GM12878 (cell line): ENCODE measurements around the gene MYH9. TPM values are rescaled to one million over a fixed set of nuclear protein-coding genes. Genes with fewer than 3 reads are reported as not detected.

Experiments
- ATAC-seq: fragments of 200-7000 bp; cut with Tn5 transposase; 3 replicates; pipeline ENCODE4 v1.9.1; 2020; ENCODE audit warnings: mild to moderate bottlenecking, moderate library complexity
- BruUV-seq: library from RNA; stranded (reverse); fragments of 400-500 nt; replicated peaks from 2 replicates; lab custom pipeline; 2021; lab: Mats Ljungman, UMichigan
- CTCF ChIA-PET: fragments of 300-600 bp; sonication (Branson Sonifier 250); formaldehyde crosslinking; extraction: SDS; loops from one replicate; lab custom pipeline; 2021; ENCODE audit warnings: inconsistent platforms; lab: Yijun Ruan, JAX
- POLR2A ChIA-PET: fragments of 350-600 bp; formaldehyde crosslinking; extraction: SDS; loops from one replicate; lab custom pipeline; 2021; ENCODE audit warnings: inconsistent platforms; lab: Charles Lee
- RAD21 ChIA-PET: fragments of 300-600 bp; sonication (Branson Sonifier 250); formaldehyde crosslinking; loops from one replicate; lab custom pipeline; 2023; ENCODE audit warnings: antibody characterized with exemption; ENCODE audit not compliant: unreplicated experiment; lab: Charles Lee
- SMC1A ChIA-PET: fragments of 300-600 bp; sonication (Branson Sonifier 250); formaldehyde crosslinking; loops from one replicate; lab custom pipeline; 2023; ENCODE audit not compliant: unreplicated experiment, uncharacterized antibody; lab: Charles Lee
- DNase-seq: peaks from one replicate; pipeline ENCODE4 v3.0.0-alpha.2; 2011; ENCODE audit warnings: low read depth, low spot score
- FAIRE-seq: peaks from 3 replicates; lab custom pipeline; 2011; peaks lifted over from hg19 to GRCh38; lab: Jason Lieb, UNC
- H2AFZ ChIP-seq: 2 replicates; pipeline ENCODE4 v1.6.0; 2011; ENCODE audit warnings: low read depth, low read length, control low read depth; ENCODE audit not compliant: control insufficient read depth
- H3K27ac ChIP-seq: 2 replicates; pipeline ENCODE4 v1.5.1; 2011; ENCODE audit warnings: control low read depth; ENCODE audit not compliant: control insufficient read depth, insufficient read depth
- H3K27me3 ChIP-seq, 2 experiments: replicated peaks in 1 of 2; 2 replicates each; pipeline versions ENCODE4 v1.6.0 to v1.6.1; 2011; ENCODE audit warnings: low read length in 1 of 2; ENCODE audit not compliant: control insufficient read depth in 2 of 2, insufficient read depth in 2 of 2
- H3K36me3 ChIP-seq, 2 experiments: 2 replicates each; pipeline ENCODE4 v1.5.1; 2011; ENCODE audit warnings: low read length in 1 of 2; ENCODE audit not compliant: control insufficient read depth in 2 of 2, insufficient read depth in 2 of 2
- H3K4me1 ChIP-seq: 2 replicates; pipeline ENCODE4 v1.6.1; 2011; ENCODE audit warnings: mild to moderate bottlenecking, low read length, moderate library complexity, mixed read lengths; ENCODE audit not compliant: control insufficient read depth, insufficient read depth
- H3K4me2 ChIP-seq: 2 replicates; pipeline ENCODE4 v1.6.0; 2011; ENCODE audit warnings: control low read depth; ENCODE audit not compliant: control insufficient read depth, insufficient read depth
- H3K4me3 ChIP-seq: fragments of 200-600 bp; sonication (generic); 2 replicates; pipeline ENCODE4 v1.5.1; 2016
- H3K79me2 ChIP-seq: 2 replicates; pipeline ENCODE4 v1.6.0; 2011; ENCODE audit warnings: low read length; ENCODE audit not compliant: control insufficient read depth, insufficient read depth
- H3K9ac ChIP-seq: 2 replicates; pipeline ENCODE4 v1.8.0; 2011; ENCODE audit warnings: low read length, control low read depth, mixed read lengths; ENCODE audit not compliant: control insufficient read depth, insufficient read depth
- H3K9me3 ChIP-seq: replicated peaks from 3 replicates; pipeline ENCODE4 v1.5.1; 2011; ENCODE audit warnings: mild to moderate bottlenecking, low read length; ENCODE audit not compliant: control insufficient read depth, insufficient read depth
- H4K20me1 ChIP-seq: 2 replicates; pipeline ENCODE4 v1.6.0; 2011; ENCODE audit not compliant: control insufficient read depth, insufficient read depth
- EED ChIP-seq: sonication (generic); IDR thresholded peaks from 2 replicates; pipeline ENCODE4 v1.6.1; 2016; ENCODE audit warnings: antibody characterized with exemption, low read depth
- HSF1 ChIP-seq: fragments of 150-350 bp; IDR thresholded peaks from 2 replicates; pipeline ENCODE4 v1.6.1; 2014; ENCODE audit warnings: mild to moderate bottlenecking, low read depth, low read length
- POLR2A ChIP-seq: IDR thresholded peaks from 2 replicates; pipeline ENCODE4 v1.6.1; 2011; ENCODE audit warnings: low read depth, mild to moderate bottlenecking, low read length
- SMAD1 ChIP-seq: fragments of 450-650 bp; IDR thresholded peaks from 2 replicates; pipeline ENCODE4 v1.6.1; 2018; ENCODE audit warnings: mild to moderate bottlenecking, low read depth; ENCODE audit not compliant: partially characterized antibody
- ZNF592 ChIP-seq: fragments of 450-650 bp; IDR thresholded peaks from 2 replicates; pipeline ENCODE4 v1.6.1; 2017; ENCODE audit warnings: mild to moderate bottlenecking, moderate library complexity
- ZZZ3 ChIP-seq: IDR thresholded peaks from 2 replicates; pipeline ENCODE4 v1.6.1; 2011; ENCODE audit warnings: low read depth; ENCODE audit not compliant: control insufficient read depth, insufficient read length
- WGBS: methylation state at CpG from one replicate; pipeline ENCODE4 v1.1.6; 2016; ENCODE audit warnings: low lambda C conversion rate; ENCODE audit not compliant: insufficient replicate concordance, insufficient coverage; ENCODE audit errors: missing lambda C conversion rate; 5-methylcytosine and 5-hydroxymethylcytosine counted together
- in situ Hi-C: fragments of 300-500 bp; cut with MboI; formaldehyde crosslinking; loops from 9 replicates; pipeline ENCODE4 v1.14.3; 2018; ENCODE audit warnings: mixed read lengths
- intact Hi-C: fragments of 100-400 bp; cut with micrococcal nuclease; formaldehyde crosslinking; loops from one replicate; pipeline ENCODE4 v1.14.2; 2022; ENCODE audit not compliant: unreplicated experiment
- polyA plus RNA-seq, 11 experiments: library from polyadenylated mRNA; depleted of rRNA in 4 of 11; unstranded in 6 of 11; stranded (reverse) in 5 of 11; fragments of >200 nt; fragmentation: Nextera tagmentation in 4 of 11; fragmentation: Illumina TruSeq in 1 of 11; extraction: Ambion mirVana in 4 of 11; extraction: Trizol in 1 of 11; gene quantifications; 1 replicate in 1 of 11; 2 replicates in 10 of 11; pipeline versions ENCODE4 v1.2.1 to v1.2.3, GENCODE V29; 2011 to 2016; ENCODE audit warnings: inconsistent platforms in 2 of 11, missing spikeins in 2 of 11, low read depth in 1 of 11
- total RNA-seq, 4 experiments: library from RNA; depleted of rRNA in 3 of 4; stranded (reverse); fragments of >200 nt in 3 of 4; fragmentation: Illumina TruSeq in 1 of 4; extraction: Trizol in 1 of 4; gene quantifications; 2 replicates each; pipeline versions ENCODE4 v1.2.1 to v1.2.3, GENCODE V29; 2013 to 2021

Gene MYH9
- total and polyA plus RNA-seq, 10 of the 15 experiments (the other 5 are each of a cell fraction or from before 2014, with no cell fraction given), result 5.1 to 525 (median 145) TPM

DNA sequence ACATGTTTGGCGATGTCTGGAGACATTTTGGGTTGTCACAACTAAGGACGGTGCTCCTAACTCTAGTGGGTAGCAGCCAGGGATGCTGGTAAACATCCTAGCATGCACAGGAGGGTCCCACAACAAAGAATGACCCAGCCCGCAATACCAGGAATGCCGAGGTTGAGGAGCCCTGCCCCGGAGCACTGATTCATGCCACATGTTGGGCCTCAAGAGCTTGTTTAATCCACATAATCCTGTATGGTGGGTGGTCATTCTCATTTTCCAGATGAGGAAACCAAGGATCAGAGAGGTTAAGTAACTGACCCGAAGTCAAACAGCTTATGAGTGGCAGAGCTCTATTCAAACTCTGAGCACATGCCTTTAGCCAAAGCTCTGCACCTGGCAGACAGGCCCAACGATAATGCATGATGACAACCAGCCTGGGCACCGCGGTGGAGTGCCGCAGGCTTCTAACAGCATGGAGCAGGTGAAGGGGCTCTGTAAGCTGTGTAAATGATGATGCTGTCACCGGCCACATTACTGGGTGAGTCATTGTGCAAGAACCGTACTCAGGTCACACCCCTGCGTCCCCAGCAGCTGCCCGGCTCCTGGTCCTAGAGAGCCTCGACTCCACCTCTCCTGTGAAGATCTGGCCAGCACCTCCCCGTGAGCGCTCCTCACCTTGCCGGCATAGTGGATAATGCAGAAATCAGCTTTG, 76.2 kb downstream of the MYH9 start:
- H4K20me1 ChIP-seq, result no peaks in the 10 kb centered on the region; the same call in 1 of the 2 replicates
- H3K9me3 ChIP-seq, result no peaks in the 10 kb centered on the region
- no peak overlapping the region for H3K9ac ChIP-seq
- no peak overlapping the region for H3K27ac ChIP-seq
- WGBS, result 75% methylated on average over 18 of the region's 18 CpGs
- no peak for DNase-seq
- TF ChIP-seq SMAD1, result no peak
- TF ChIP-seq POLR2A, result peak; percentile 36; the same call in 1 of the 2 replicates
- no peak overlapping the region for H3K4me3 ChIP-seq
- ChIA-PET CTCF (interaction anchor here (3.5 kb wide), 1 partner anchor 10 kb away, joined by 14 read pairs; no protein-coding TSS in a partner anchor), POLR2A (no interaction called here), SMC1A (interaction anchor here (0.9 to 1.0 kb wide), 4 partner anchors 11 to 159 kb away, joined by 3 to 4 read pairs (median 4); no protein-coding TSS in a partner anchor), RAD21 (interaction anchor here (1.1 to 2.0 kb wide), 2 partner anchors 9 to 10 kb away, joined by 3 to 5 read pairs; no protein-coding TSS in a partner anchor)
- H2AFZ ChIP-seq, result no peak overlapping the region
- H3K79me2 ChIP-seq, result no peaks in the 10 kb centered on the region
- intact Hi-C loops (no loop called here), in situ Hi-C loops (no loop called here)
- H3K36me3 ChIP-seq, result peaks cover 45 to 60% of the 10 kb centered on the region in 2 experiments
- no peak for FAIRE-seq
- ATAC-seq, result no peak
- no TSS peak for BruUV-seq
- H3K4me1 ChIP-seq, result no peaks in the 10 kb centered on the region
- H3K4me2 ChIP-seq, result no peak overlapping the region
- H3K27me3 ChIP-seq, result no peaks in the 10 kb centered on the region

GRCh38 chr22:36308880-36309279, 78.9 kb downstream of the MYH9 start:
- Histone ChIP-seq H3K4me3 (no peak overlapping the region), H3K27me3 (no peaks in the 10 kb centered on the region), H3K4me2 (no peak overlapping the region), H4K20me1 (no peaks in the 10 kb centered on the region), H3K79me2 (no peaks in the 10 kb centered on the region), H3K9me3 (no peaks in the 10 kb centered on the region), H3K36me3 (peaks cover 40 to 74% of the 10 kb centered on the region in 2 experiments), H3K4me1 (no peaks in the 10 kb centered on the region), H3K27ac (no peak overlapping the region), H2AFZ (no peak overlapping the region), H3K9ac (no peak overlapping the region)
- in situ Hi-C loops (loop anchor here (5.0 kb wide), 1 partner anchor 158 kb away; no protein-coding TSS in a partner anchor), intact Hi-C loops (no loop called here)
- ChIA-PET POLR2A (no interaction called here), RAD21 (interaction anchor here (2.3 kb wide), 1 partner anchor 162 kb away, joined by 9 read pairs; no protein-coding TSS in a partner anchor), SMC1A (no interaction called here), CTCF (no interaction called here)
- no TSS peak for BruUV-seq
- TF ChIP-seq ZNF592 (no peak), HSF1 (no peak), EED (no peak), ZZZ3 (no peak), POLR2A (0 out of 2 replicates have a peak, but pooled peaks have one; percentile 38)
- no peak for FAIRE-seq
- WGBS, result 92% methylated on average over 17 of the region's 17 CpGs
- no peak for DNase-seq
- no peak for ATAC-seq
